Measurements from ENCODE around the gene ROBO1.
"Not testable (repeated sequence)": the region's sequence is repeated elsewhere in the genome, so short reads cannot be mapped to it uniquely, and the experiment has no call there.

The ROBO1 gene

GRCh38 chr3:78690766-78691165 lies 1077.0 kb downstream of the ROBO1 start:
- DNase-seq (no peak), ATAC-seq (no peak)
- H3K4me3 Mint-ChIP-seq, result no peak overlapping the region
- no peaks in the 10 kb centered on the region for H3K9me3 Mint-ChIP-seq
- no peaks in the 10 kb centered on the region for H3K27me3 Mint-ChIP-seq
- H3K36me3 Mint-ChIP-seq (ENCODE audit: low read depth), result no peaks in the 10 kb centered on the region
- no peaks in the 10 kb centered on the region for H3K4me1 Mint-ChIP-seq
- no peak overlapping the region for H3K27ac Mint-ChIP-seq

GRCh38 chr3:78689378-78689777 lies 1078.4 kb downstream of the ROBO1 start:
- no peak for DNase-seq
- Mint-ChIP-seq H3K27me3 (no peaks in the 10 kb centered on the region), H3K36me3 (ENCODE audit: low read depth) (no peaks in the 10 kb centered on the region), H3K4me1 (no peaks in the 10 kb centered on the region), H3K4me3 (no peak overlapping the region), H3K9me3 (no peaks in the 10 kb centered on the region), H3K27ac (no peak overlapping the region)
- ATAC-seq, result no peak

DNA sequence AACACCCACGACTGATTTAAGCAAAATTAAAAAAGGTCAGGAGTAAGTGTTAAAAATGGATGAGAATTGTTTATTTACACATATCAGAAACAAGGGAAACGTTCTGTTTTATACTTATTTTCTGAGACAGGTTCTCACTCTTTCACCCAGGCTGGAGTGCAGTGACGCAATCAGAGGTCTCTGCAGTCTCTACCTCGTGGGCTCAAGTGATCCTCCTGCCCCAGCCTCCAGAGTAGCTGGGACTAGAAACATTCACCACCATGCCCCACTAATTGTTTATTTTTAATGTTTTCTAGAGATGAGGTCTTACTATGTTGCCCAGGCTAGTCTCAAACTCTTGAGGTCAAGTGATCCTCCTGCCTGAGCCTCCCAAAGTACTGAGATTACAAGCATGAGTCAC lies 1080.3 kb downstream of the ROBO1 start:
- no peak for ATAC-seq
- Mint-ChIP-seq H3K27ac (no peak overlapping the region), H3K4me1 (no peaks in the 10 kb centered on the region), H3K4me3 (no peak overlapping the region), H3K9me3 (no peaks in the 10 kb centered on the region), H3K36me3 (ENCODE audit: low read depth) (no peaks in the 10 kb centered on the region), H3K27me3 (no peaks in the 10 kb centered on the region)
- no peak for DNase-seq

GRCh38 chr3:78683284-78683683 lies 1084.5 kb downstream of the ROBO1 start:
- H3K4me3 Mint-ChIP-seq, result no peak overlapping the region
- no peaks in the 10 kb centered on the region for H3K9me3 Mint-ChIP-seq
- no peak overlapping the region for H3K27ac Mint-ChIP-seq
- no peaks in the 10 kb centered on the region for H3K4me1 Mint-ChIP-seq
- H3K36me3 Mint-ChIP-seq (ENCODE audit: low read depth), result no peaks in the 10 kb centered on the region
- no peak for DNase-seq
- ATAC-seq, result no peak
- H3K27me3 Mint-ChIP-seq, result no peaks in the 10 kb centered on the region

GRCh38 chr3:78675119-78675805 lies 1092.5 kb downstream of the ROBO1 start:
- H3K27me3 Mint-ChIP-seq; H3K27ac Mint-ChIP-seq; H3K4me3 Mint-ChIP-seq; H3K4me1 Mint-ChIP-seq; H3K9me3 Mint-ChIP-seq; ATAC-seq; H3K36me3 Mint-ChIP-seq (ENCODE audit: low read depth); DNase-seq: not testable (repeated sequence)

- no peaks in the 10 kb centered on the region for H3K9me3 Mint-ChIP-seq
- no peaks in the 10 kb centered on the region for H3K36me3 Mint-ChIP-seq (ENCODE audit: low read depth)
- ATAC-seq (no peak), DNase-seq (no peak)
- H3K4me3 Mint-ChIP-seq, result no peak overlapping the region
- H3K27me3 Mint-ChIP-seq, result no peaks in the 10 kb centered on the region
- H3K4me1 Mint-ChIP-seq, result no peaks in the 10 kb centered on the region
- H3K27ac Mint-ChIP-seq, result no peak overlapping the region
Measured at GRCh38 chr3:78670746-78671145, 1097.1 kb downstream of the ROBO1 start.

- DNase-seq (no peak), ATAC-seq (no peak)
- no peaks in the 10 kb centered on the region for H3K27me3 Mint-ChIP-seq
- no peaks in the 10 kb centered on the region for H3K36me3 Mint-ChIP-seq (ENCODE audit: low read depth)
- no peak overlapping the region for H3K4me3 Mint-ChIP-seq
- no peaks in the 10 kb centered on the region for H3K4me1 Mint-ChIP-seq
- no peak overlapping the region for H3K27ac Mint-ChIP-seq
- H3K9me3 Mint-ChIP-seq, result no peaks in the 10 kb centered on the region
Measured at GRCh38 chr3:78670094-78670493, 1097.7 kb downstream of the ROBO1 start.

DNA sequence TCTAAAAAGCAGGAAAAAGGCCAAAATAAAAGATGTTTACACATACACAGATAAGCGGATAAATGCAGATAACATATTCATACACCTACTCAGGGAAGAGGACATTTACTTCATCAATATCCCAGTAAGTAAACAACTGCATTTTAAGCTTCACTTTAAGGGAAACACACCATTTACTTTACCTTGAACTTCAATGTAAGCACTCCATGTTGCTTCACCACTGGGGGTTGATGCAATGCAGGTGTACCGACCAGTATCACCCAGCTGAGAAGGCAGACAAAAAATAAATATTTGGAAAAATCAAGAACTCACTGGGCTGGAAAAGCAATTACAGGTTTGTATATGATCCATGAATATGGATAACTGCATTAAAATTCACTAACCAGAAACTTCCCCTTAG lies 1099.5 kb downstream of the ROBO1 start:
- no peaks in the 10 kb centered on the region for H3K9me3 Mint-ChIP-seq
- H3K27ac Mint-ChIP-seq, result no peak overlapping the region
- H3K27me3 Mint-ChIP-seq, result no peaks in the 10 kb centered on the region
- no peaks in the 10 kb centered on the region for H3K36me3 Mint-ChIP-seq (ENCODE audit: low read depth)
- H3K4me3 Mint-ChIP-seq, result no peak overlapping the region
- ATAC-seq, result no peak
- H3K4me1 Mint-ChIP-seq, result no peaks in the 10 kb centered on the region
- DNase-seq, result no peak

GRCh38 chr3:78666470-78666800 lies 1101.4 kb downstream of the ROBO1 start:
- ATAC-seq (no peak), DNase-seq (no peak)
- no peaks in the 10 kb centered on the region for H3K9me3 Mint-ChIP-seq
- no peaks in the 10 kb centered on the region for H3K4me1 Mint-ChIP-seq
- no peaks in the 10 kb centered on the region for H3K27me3 Mint-ChIP-seq
- no peak overlapping the region for H3K27ac Mint-ChIP-seq
- H3K4me3 Mint-ChIP-seq, result no peak overlapping the region
- no peaks in the 10 kb centered on the region for H3K36me3 Mint-ChIP-seq (ENCODE audit: low read depth)

- H3K4me1 Mint-ChIP-seq, result no peaks in the 10 kb centered on the region
- H3K27me3 Mint-ChIP-seq, result no peaks in the 10 kb centered on the region
- H3K27ac Mint-ChIP-seq, result no peak overlapping the region
- ATAC-seq, result no peak
- no peak for DNase-seq
- H3K9me3 Mint-ChIP-seq, result no peaks in the 10 kb centered on the region
- H3K4me3 Mint-ChIP-seq, result no peak overlapping the region
- no peaks in the 10 kb centered on the region for H3K36me3 Mint-ChIP-seq (ENCODE audit: low read depth)
Measured at GRCh38 chr3:78665776-78666469, 1101.9 kb downstream of the ROBO1 start.

- H3K4me1 Mint-ChIP-seq, result no peaks in the 10 kb centered on the region
- no peaks in the 10 kb centered on the region for H3K36me3 Mint-ChIP-seq (ENCODE audit: low read depth)
- no peaks in the 10 kb centered on the region for H3K9me3 Mint-ChIP-seq
- no peaks in the 10 kb centered on the region for H3K27me3 Mint-ChIP-seq
- H3K27ac Mint-ChIP-seq, result no peak overlapping the region
- H3K4me3 Mint-ChIP-seq, result no peak overlapping the region
- ATAC-seq, result no peak
- DNase-seq, result no peak
Measured at GRCh38 chr3:78665101-78665500, 1102.7 kb downstream of the ROBO1 start.

DNA sequence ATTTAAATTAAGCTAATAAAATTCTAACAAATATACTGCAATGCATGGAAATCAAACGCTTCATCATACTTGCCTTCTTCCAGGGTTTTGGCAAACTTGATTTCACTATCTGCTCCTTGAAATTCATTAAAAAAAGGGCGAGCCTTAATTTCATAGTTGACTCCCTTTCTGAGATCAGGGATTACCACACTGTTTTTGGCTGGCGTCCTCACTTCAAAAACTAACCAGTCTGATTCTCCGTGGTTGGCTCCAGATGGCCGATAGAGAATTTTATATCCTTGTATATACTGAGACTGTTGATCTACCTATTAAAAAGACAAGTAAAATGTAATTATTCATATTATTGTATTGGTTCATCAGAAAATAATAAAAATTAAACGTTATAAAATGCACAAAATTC lies 1106.8 kb downstream of the ROBO1 start:
- Mint-ChIP-seq H3K36me3 (ENCODE audit: low read depth) (no peaks in the 10 kb centered on the region), H3K4me3 (no peak overlapping the region), H3K9me3 (no peaks in the 10 kb centered on the region), H3K27ac (no peak overlapping the region), H3K4me1 (no peaks in the 10 kb centered on the region), H3K27me3 (no peaks in the 10 kb centered on the region)
- DNase-seq, result no peak
- no peak for ATAC-seq

DNA sequence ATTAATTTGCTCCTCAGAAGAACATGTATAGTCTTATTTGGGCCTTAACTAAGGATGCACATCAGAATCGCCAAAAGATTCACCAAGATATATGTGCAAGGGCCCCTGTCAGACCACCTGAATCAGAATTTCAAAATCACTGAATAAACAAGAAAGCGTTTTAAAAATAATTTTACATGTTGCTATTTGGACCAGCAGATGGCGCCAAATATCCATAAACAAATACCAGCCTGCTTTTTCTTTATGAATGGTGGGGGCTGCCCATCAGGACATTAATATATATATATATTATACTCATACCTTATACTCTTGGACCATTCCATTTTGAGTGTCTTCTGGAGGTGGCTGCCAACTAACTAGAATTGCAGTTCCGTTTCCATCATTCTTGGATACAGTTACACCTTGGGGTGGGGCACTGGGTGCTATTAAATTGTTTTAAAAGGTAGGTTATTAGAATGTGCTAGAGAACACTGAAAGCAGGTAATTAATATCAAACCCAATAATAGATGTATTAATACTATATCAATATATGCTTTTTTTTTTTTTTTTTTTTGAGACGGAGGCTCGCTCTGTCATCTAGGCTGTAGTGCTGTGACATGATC lies 1108.3 kb downstream of the ROBO1 start:
- DNase-seq (peak; percentile 17), ATAC-seq (no peak)
- Mint-ChIP-seq H3K4me1 (no peaks in the 10 kb centered on the region), H3K36me3 (ENCODE audit: low read depth) (no peaks in the 10 kb centered on the region), H3K27ac (no peak overlapping the region), H3K9me3 (no peaks in the 10 kb centered on the region), H3K27me3 (no peaks in the 10 kb centered on the region), H3K4me3 (no peak overlapping the region)

DNA sequence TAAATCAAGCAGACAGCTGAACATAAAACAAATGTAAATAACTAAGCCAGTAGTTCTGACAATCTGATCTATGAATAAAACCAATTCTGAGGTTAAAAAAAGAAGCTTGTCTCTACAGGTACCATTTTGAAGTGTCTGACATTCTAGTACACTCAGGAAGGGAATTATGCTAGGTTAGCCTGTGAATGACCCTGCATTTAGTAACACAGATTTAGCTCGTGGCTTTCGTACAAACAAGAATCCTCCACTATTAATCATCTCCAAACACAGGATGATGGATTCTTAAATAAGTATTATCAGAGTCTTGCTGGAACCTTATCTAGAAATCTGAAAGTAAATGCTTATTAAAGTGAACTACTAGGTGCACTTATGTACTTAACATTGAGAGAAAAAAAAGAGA lies 1120.1 kb downstream of the ROBO1 start:
- DNase-seq, result no peak
- Mint-ChIP-seq H3K27ac (no peak overlapping the region), H3K4me1 (no peaks in the 10 kb centered on the region)

DNA sequence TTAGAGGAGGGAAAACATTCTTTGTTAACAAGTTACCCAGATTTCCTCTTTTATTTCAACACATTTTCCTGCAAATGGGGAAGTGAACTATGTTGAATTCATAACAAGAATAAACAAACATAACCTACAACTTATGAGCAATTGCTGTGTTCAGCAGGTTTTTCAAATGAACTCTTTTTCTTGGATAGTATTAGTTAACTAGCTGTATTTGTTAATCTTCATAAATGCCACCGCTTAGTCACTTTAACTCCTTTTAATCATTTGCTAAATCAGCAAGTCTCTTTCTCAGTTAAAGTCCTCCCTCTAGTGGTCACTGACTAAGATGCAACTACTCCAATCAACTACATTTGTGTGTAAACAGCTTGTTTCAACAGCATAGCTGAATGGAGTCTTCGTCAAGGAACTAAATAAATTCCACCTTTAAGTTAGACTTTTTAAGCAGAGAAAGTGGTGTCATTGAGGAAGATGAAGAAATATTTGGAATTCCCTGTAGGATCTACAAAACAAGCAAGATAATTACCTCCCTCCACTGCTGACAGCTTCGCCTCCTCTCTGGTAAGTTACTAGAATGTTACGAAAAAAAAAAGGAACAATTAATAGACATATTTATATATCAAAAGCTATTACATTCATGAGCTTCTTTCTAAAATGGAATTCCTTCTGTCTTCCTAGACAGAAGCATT lies 1122.0 kb downstream of the ROBO1 start:
- no peak overlapping the region for H3K27ac Mint-ChIP-seq
- DNase-seq (no peak), ATAC-seq (no peak)
- H3K4me3 Mint-ChIP-seq, result no peak overlapping the region
- H3K36me3 Mint-ChIP-seq (ENCODE audit: low read depth), result no peaks in the 10 kb centered on the region
- H3K27me3 Mint-ChIP-seq, result no peaks in the 10 kb centered on the region
- H3K4me1 Mint-ChIP-seq, result no peaks in the 10 kb centered on the region
- no peaks in the 10 kb centered on the region for H3K9me3 Mint-ChIP-seq

More for the DNA sequence above, 1120.1 kb downstream of the ROBO1 start:
- Mint-ChIP-seq H3K9me3 (no peaks in the 10 kb centered on the region), H3K4me3 (no peak overlapping the region), H3K27me3 (no peaks in the 10 kb centered on the region), H3K36me3 (ENCODE audit: low read depth) (no peaks in the 10 kb centered on the region)
- ATAC-seq, result no peak
